Measurements from ENCODE around the gene TMEM209. TPM values are rescaled to one million over a fixed set of nuclear protein-coding genes. Genes with fewer than 3 reads are reported as not detected.
"Not testable (repeated sequence)": the region's sequence is repeated elsewhere in the genome, so short reads cannot be mapped to it uniquely, and the experiment has no call there.

Gene TMEM209
- total RNA-seq, 2 experiments from 2014 or later = 41.6 to 46.6 TPM

DNA sequence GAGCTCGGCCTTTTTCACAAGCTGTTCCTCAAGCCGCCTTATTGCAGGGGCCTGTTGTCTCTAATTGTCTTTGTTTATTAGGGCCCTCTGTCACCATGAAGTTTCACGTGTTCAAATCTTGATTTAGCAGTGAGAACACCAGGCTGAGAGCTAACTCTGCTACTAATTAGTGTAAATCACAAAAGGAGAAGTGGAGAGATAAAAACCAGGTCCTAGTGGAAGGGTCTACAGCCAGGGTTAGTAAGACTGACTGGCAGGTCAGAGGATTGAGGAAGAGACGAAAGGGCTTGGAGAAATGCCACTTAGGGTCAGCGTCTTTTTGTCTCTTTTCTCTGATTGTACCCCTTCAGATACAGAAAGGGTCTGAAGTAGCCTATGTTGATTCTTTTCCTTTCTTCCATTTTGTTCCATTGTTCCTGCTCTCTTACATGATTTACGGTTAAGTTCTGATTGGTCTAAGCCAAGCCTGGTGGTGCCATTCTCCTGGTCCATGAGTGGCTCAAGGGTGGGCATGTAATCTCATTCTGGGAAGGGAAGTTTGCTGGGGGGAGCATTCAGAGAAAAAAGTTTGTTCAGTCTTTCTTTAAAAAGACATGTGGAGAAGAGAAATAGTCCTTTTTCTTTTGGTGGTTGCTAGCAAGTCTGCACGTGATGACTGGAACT, 23.8 kb upstream of the TMEM209 start:
- DNase-seq = no peak
- Mint-ChIP-seq H3K27ac (no peak overlapping the region), H3K36me3 (ENCODE audit: low read depth) (no peaks in the 10 kb centered on the region), H3K4me1 (peaks cover 3% of the 10 kb centered on the region), H3K4me3 (no peak overlapping the region), H3K9me3 (no peaks in the 10 kb centered on the region), H3K27me3 (no peaks in the 10 kb centered on the region)
- POLR2A ChIA-PET = no interaction called here
- CTCF ChIA-PET = interaction anchor here (1.1 kb wide), 2 partner anchors 8 to 37 kb away, joined by 3 to 4 read pairs; no protein-coding TSS in a partner anchor

DNA sequence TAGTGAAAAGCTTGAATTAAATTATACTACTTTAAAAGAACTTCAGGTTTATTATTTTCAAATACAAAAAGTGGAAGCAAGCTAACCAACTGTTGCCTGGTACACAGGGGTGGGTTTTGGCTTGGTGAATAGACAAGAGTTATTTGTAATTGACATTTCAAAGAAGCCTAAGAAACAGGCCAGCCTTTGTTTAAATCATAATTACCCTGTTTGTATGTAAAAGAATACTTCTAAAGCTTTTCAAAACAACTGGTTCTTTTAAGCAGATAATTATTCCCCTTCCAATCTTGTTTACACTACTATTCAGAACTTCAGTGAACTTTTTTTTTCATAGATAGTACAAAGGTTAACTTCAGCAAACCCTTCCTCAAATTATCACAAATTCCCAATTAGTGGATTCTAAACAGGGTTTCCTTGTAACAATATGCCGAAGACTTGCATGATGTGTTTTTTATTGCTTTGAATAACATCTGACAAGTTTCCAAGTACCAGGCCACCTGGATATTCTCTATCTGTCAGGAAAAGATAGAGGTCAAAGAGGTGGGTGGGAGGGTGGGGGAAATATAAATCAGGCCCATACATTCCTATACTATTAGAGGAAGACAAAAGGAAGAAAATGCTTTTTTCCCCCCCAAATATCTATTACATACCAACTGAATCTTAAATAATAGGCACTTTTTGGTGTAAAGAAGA, 22.8 kb upstream of the TMEM209 start:
- Mint-ChIP-seq H3K27ac (no peak overlapping the region), H3K36me3 (ENCODE audit: low read depth) (no peaks in the 10 kb centered on the region), H3K4me3 (no peak overlapping the region), H3K9me3 (no peaks in the 10 kb centered on the region), H3K4me1 (peaks cover 7% of the 10 kb centered on the region), H3K27me3 (no peaks in the 10 kb centered on the region)
- DNase-seq = no peak
- POLR2A ChIA-PET = no interaction called here
- CTCF ChIA-PET = interaction anchor here (1.1 kb wide), 2 partner anchors 8 to 36 kb away, joined by 3 to 4 read pairs; no protein-coding TSS in a partner anchor

DNA sequence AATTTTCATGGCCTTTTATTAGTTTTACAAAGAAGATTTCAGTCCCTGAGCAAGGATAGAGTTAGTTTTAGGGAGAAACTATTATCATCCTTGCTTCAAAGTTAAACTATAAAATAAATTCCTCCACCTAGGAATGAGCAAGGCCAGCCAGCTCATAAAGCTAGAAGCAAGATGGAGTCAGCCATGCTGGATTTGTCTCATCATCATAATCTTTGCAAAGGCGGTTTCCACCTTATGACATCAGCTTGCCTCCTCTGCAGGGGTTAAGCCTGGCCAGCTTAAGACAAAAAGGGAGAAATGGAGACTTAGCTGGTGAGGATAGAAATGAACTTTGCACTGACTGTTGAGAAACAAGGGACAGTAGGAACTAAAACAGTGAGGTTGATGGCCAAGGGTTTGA, 21.1 kb upstream of the TMEM209 start:
- POLR2A ChIA-PET = no interaction called here
- no peaks in the 10 kb centered on the region for H3K36me3 Mint-ChIP-seq (ENCODE audit: low read depth)

DNA sequence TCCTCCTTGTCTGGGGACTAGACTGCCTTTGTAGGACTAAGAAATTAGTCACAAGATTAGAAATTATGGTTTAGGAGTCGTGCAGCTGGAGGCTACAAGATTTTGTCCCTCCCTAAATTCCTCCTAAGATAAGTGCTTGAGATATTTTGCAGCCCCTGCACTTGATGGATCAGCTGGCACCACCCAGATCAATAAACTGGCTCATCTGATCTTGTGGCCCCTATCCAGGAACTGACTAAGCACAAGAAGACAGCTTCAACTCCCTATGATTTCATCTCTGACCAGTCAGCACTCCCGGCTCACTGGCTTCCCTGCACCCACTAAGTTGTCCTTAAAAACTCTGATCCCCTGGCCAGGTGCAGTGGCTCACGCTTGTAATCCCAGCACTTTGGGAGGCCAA, 19.7 kb upstream of the TMEM209 start:
- H3K36me3 Mint-ChIP-seq (ENCODE audit: low read depth); H3K27me3 Mint-ChIP-seq; DNase-seq; POLR2A ChIA-PET; H3K4me1 Mint-ChIP-seq; H3K4me3 Mint-ChIP-seq; H3K9me3 Mint-ChIP-seq; CTCF ChIA-PET; H3K27ac Mint-ChIP-seq: not testable (repeated sequence)

More for the DNA sequence above, 21.1 kb upstream of the TMEM209 start:
- Mint-ChIP-seq H3K27me3 (no peaks in the 10 kb centered on the region), H3K4me3 (no peak overlapping the region), H3K9me3 (no peaks in the 10 kb centered on the region), H3K4me1 (peaks cover 7% of the 10 kb centered on the region), H3K27ac (no peak overlapping the region)
- CTCF ChIA-PET = interaction anchor here (0.8 kb wide), 1 partner anchor 30 kb away, joined by 3 read pairs; no protein-coding TSS in a partner anchor
- no peak for DNase-seq

DNA sequence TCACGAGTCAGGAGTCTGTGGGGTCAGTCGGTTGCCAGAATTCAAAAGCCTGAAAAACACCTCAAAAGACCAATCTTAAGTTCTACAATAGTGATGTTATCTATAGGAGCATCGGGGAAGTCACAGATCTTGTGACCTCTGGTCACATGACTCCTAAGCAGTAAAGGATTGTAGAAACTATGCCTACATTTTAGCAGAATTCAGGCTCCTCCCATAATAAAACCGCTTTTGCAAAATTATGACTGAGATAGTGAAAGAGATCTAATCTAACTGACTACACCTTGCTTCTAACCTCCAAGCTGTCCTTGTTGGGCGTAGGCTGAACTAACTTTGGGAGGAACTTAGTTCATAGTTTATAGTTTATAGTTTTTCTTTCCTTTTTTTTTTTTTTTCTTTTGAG, 19.0 kb upstream of the TMEM209 start:
- Mint-ChIP-seq H3K9me3 (no peaks in the 10 kb centered on the region), H3K4me3 (no peak overlapping the region), H3K36me3 (ENCODE audit: low read depth) (no peaks in the 10 kb centered on the region), H3K27me3 (no peaks in the 10 kb centered on the region), H3K4me1 (peaks cover 7% of the 10 kb centered on the region), H3K27ac (no peak overlapping the region)
- ChIA-PET CTCF (no interaction called here), POLR2A (no interaction called here)
- no peak for DNase-seq

DNA sequence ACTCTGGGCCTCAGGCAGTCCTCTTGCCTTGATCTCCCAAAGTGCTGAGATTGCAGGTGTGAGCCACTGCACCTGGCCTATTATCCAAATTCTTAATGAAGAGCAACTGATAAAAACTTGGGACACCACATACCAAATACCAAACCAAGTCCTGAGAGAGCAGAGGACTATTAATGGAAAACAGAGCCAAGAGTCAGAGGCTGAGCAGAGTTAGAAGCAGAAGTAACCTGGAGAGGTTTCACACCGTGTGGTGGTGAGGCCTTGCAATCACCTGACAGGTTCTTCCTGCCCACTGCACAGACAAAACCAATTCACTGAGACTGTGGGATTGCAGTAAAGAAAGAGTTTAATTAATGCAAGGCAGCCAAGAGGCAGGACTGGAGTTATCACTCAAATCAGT, 18.4 kb upstream of the TMEM209 start:
- ChIA-PET CTCF (interaction anchor here (0.6 kb wide), 1 partner anchor 51 kb away, joined by 3 read pairs; no protein-coding TSS in a partner anchor), POLR2A (no interaction called here)
- Mint-ChIP-seq H3K4me3 (no peak overlapping the region), H3K36me3 (ENCODE audit: low read depth) (no peaks in the 10 kb centered on the region), H3K27me3 (no peaks in the 10 kb centered on the region), H3K4me1 (peaks cover 7% of the 10 kb centered on the region), H3K27ac (no peak overlapping the region), H3K9me3 (no peaks in the 10 kb centered on the region)
- DNase-seq = no peak

- H3K4me3 Mint-ChIP-seq = no peak overlapping the region
- no peaks in the 10 kb centered on the region for H3K27me3 Mint-ChIP-seq
- DNase-seq = no peak
- ChIA-PET POLR2A (no interaction called here), CTCF (interaction anchor here (0.6 kb wide), 1 partner anchor 71 kb away, joined by 4 read pairs; no protein-coding TSS in a partner anchor)
- H3K4me1 Mint-ChIP-seq = peaks cover 7% of the 10 kb centered on the region
- no peaks in the 10 kb centered on the region for H3K9me3 Mint-ChIP-seq
- no peak overlapping the region for H3K27ac Mint-ChIP-seq
- no peaks in the 10 kb centered on the region for H3K36me3 Mint-ChIP-seq (ENCODE audit: low read depth)
These were observed 16.5 kb upstream of the TMEM209 start for GRCh38 chr7:130221746-130222145.

GRCh38 chr7:130219871-130220270, 14.7 kb upstream of the TMEM209 start:
- POLR2A ChIA-PET = no interaction called here
- Mint-ChIP-seq H3K4me3 (no peak overlapping the region), H3K9me3 (no peaks in the 10 kb centered on the region), H3K4me1 (peaks cover 7% of the 10 kb centered on the region), H3K27me3 (no peaks in the 10 kb centered on the region), H3K27ac (no peak overlapping the region), H3K36me3 (ENCODE audit: low read depth) (no peaks in the 10 kb centered on the region)
- CTCF ChIA-PET = no interaction called here
- no peak for DNase-seq

DNA sequence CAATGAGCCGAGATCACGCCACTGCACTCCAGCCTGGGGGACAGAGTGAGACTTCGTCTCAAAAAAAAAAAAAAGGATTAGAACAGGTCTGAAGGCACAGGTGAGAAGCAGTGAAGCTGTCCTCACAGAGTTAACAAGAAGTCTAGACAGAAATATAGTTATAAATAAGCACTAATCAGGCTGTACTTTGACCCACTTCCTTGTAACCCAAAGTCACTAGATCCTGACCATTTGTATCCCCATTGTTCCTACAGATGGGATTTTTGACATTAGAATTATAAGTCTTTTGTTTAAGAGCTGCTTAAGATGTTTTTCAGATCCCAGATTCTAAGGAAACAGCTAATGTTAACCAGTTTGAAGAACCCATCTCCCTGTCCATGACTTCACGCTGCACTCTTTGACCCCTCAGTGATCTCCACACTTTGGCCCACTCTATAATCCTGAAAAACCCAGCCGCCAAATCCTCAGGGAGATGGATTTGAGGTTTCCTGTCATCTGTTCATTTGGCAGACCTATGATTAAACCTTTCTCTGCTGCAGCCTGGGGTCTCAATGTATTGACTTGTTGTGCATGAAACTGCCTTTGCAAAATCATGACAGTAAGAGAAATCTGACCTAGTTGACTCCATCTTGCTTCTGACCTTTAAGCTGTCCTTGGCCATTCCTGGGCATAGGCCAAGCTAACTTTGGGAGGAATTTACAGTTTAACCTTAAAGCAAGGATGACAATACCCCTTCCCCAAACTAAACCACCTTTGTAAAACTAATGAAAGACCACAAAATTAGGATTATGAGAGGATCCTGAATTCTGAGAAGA, 13.8 kb upstream of the TMEM209 start:
- CTCF ChIA-PET = interaction anchor here (0.6 kb wide), 1 partner anchor 529 kb away, joined by 3 read pairs; no protein-coding TSS in a partner anchor
- POLR2A ChIA-PET = interaction anchor here (0.5 kb wide), 1 partner anchor 14 kb away, joined by 3 read pairs; the partner anchor contains the start of gene TMEM209
- Mint-ChIP-seq H3K27ac (no peak overlapping the region), H3K36me3 (ENCODE audit: low read depth) (no peaks in the 10 kb centered on the region), H3K4me1 (peaks cover 5% of the 10 kb centered on the region), H3K27me3 (no peaks in the 10 kb centered on the region), H3K4me3 (no peak overlapping the region), H3K9me3 (no peaks in the 10 kb centered on the region)
- DNase-seq = no peak

GRCh38 chr7:130216750-130217149, 11.5 kb upstream of the TMEM209 start:
- ChIA-PET POLR2A (no interaction called here), CTCF (interaction anchor here (0.9 kb wide), 1 partner anchor 27 kb away, joined by 3 read pairs; no protein-coding TSS in a partner anchor)
- H3K4me3 Mint-ChIP-seq = no peak overlapping the region
- no peak for DNase-seq
- H3K4me1 Mint-ChIP-seq = no peaks in the 10 kb centered on the region
- no peaks in the 10 kb centered on the region for H3K9me3 Mint-ChIP-seq
- H3K27me3 Mint-ChIP-seq = no peaks in the 10 kb centered on the region
- no peaks in the 10 kb centered on the region for H3K36me3 Mint-ChIP-seq (ENCODE audit: low read depth)
- H3K27ac Mint-ChIP-seq = no peak overlapping the region

DNA sequence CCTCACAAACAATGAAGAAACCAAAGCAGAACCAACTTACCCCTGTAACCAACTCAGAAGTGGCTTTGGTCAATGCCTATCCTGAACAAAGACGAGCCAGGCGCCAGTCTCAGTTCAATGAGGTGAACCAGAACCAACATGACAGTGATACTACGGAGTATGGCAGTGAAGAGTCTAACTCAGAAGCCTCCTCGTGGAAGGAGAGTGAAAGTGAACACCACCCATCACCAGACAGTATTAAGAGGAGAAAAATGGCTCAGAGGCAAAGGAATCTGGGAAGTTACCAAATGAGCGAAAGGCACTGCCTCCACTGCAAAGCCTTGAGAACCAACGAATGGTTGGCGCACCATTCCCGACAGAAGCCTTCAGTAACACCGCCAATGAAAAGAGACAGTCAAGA, 10.8 kb upstream of the TMEM209 start:
- ChIA-PET POLR2A (no interaction called here), CTCF (interaction anchor here (0.6 to 1.6 kb wide), 3 partner anchors 11 to 29 kb away, joined by 3 to 4 read pairs (median 3); partner anchors contain the start of gene TMEM209)
- DNase-seq = no peak
- Mint-ChIP-seq H3K27ac (no peak overlapping the region), H3K4me3 (no peak overlapping the region), H3K36me3 (ENCODE audit: low read depth) (no peaks in the 10 kb centered on the region), H3K27me3 (no peaks in the 10 kb centered on the region), H3K9me3 (no peaks in the 10 kb centered on the region), H3K4me1 (no peaks in the 10 kb centered on the region)

DNA sequence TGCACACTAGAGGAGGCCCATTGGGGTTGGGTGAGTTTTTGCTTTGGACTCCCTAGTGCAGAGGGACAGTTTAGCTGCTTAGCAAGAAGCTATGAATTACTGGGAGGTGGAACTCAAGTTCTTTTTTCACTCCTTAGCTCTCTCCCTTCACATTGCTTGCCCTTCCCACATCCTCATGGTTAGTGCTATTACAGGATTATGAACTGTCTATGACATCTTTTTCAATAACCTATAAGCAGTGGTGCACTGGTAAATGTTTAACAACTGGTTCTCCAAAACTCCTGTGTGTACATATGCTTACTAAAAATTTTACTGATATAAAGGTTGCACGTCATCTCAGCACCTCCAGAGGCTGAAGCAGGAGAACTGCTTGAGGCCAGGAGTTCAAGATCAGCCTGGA, 8.6 kb upstream of the TMEM209 start:
- no peaks in the 10 kb centered on the region for H3K27me3 Mint-ChIP-seq
- H3K4me3 Mint-ChIP-seq = no peak overlapping the region
- no peaks in the 10 kb centered on the region for H3K36me3 Mint-ChIP-seq (ENCODE audit: low read depth)
- no peaks in the 10 kb centered on the region for H3K9me3 Mint-ChIP-seq
- ChIA-PET POLR2A (no interaction called here), CTCF (interaction anchor here (0.6 to 0.7 kb wide), 2 partner anchors 228 to 510 kb away, joined by 3 to 5 read pairs; no protein-coding TSS in a partner anchor)
- DNase-seq = no peak
- H3K4me1 Mint-ChIP-seq = no peaks in the 10 kb centered on the region
- no peak overlapping the region for H3K27ac Mint-ChIP-seq

Measured in activated CD4-positive, alpha-beta T cell treated with anti-CD3 and anti-CD28 coated beads, Interleukin-2, amount 10 ng/mL, durations not matched to agents 7 days and 5 days (primary cell).